HG03175 (cell line): Measurements from ENCODE around the gene TANK.
A peak's percentile ranks its signal among the peaks of the same experiment; 100 is the strongest.
"Not testable (repeated sequence)": the region's sequence is repeated elsewhere in the genome, so short reads cannot be mapped to it uniquely, and the experiment has no call there.

Experiments
- ATAC-seq: cut with Tn5 transposase; IDR thresholded peaks from one replicate; pipeline ENCODE4 v1.9.1; 2021; ENCODE audit warnings: mild to moderate bottlenecking, moderate library complexity; ENCODE audit not compliant: unreplicated experiment

The TANK gene

GRCh38 chr2:161165811-161166210, 5.6 kb downstream of the TANK start:
- ATAC-seq, result peak; percentile 29

GRCh38 chr2:161166538-161167409, 6.5 kb downstream of the TANK start:
- ATAC-seq, result peak; percentile 79

GRCh38 chr2:161169335-161169734, 9.1 kb downstream of the TANK start:
- no peak for ATAC-seq

DNA sequence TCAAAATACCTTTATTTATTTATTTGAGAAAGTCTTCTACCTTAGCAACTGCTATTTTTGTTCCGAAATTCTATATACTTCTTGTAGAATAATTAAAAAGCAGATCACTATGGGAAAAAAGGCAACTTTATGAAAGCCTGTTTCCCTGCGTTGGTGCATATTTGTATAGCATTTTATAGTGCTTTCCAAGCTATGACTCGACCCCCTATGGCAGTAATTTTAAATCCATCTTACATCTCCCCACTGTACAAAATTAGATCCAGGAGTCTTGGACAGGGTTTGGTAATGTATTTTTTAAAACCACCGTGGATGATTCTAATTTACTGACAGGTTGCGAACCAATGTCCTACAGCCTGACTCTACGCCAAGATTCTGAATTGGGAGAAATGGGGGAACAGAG, 10.1 kb downstream of the TANK start:
- ATAC-seq, result no peak

- ATAC-seq, result peak; percentile 28
Measured at GRCh38 chr2:161170958-161171932, 11.0 kb downstream of the TANK start.

GRCh38 chr2:161172901-161173540, 12.8 kb downstream of the TANK start:
- peak; percentile 40 for ATAC-seq

DNA sequence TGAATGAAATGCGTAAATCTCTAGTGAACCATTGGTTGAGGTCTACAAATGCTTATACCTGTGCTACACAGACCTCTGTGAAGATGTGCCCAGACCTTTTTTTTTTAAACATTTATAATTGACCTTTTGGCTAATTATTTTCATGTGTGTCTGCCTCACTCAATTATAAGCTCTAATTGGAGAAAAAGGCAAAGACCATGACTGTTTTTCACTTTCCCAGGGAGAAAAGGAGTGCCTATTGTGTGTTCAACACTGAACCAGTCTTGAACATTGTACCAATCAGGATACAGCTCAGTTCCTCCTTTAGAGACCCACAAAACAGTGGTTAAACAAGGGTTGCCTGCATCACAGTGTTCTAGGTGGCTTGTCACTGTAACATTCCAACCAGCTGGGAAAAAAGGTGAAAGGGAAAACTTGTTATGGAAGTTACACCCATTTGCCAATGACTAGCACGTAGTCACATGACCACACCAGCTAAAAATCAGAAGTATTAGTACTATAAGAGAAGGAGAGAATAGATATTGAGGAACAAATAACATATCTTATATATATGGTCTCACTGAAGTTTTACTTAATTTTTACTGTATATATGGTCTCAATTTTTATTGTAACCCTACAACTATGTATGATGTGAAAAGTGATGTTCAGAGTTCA, 13.4 kb downstream of the TANK start:
- ATAC-seq, result no peak

DNA sequence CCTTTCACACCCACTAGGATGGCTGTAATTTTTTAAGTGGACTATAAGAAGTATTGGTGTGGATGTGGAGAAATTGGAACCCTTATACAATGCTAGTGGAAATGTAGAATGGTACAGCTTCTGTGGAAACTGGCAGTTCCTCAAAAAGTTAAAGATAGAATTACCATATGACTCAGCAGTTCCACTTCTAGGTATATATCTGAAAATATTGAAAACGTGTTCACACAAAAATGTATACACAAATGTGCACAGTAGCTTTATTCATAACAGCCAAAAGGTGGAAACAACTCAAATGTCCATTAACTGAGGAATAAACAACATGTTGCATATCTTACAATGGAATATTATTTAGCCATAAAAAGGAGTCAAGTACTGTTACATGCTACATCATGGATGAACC, 17.7 kb downstream of the TANK start:
- peak; percentile 65 for ATAC-seq

DNA sequence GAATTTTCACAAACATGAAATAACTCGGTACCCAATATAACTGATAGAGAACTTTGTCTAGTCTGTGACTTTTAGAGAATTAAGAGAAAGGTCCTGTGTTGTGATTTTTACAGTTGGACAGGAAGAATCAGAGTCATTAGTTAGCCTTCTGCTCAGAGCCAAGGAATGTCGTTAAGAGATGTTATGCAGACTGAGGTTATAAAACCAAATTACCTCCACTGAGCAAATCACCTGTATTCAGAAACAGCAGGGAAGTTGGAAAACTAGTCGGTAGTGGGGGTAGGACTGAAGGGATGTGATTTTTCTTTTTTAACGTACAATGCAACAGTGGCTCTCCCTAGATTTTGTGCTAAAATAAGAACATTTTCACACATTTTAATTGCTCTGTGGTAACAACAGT, 18.5 kb downstream of the TANK start:
- ATAC-seq, result no peak

GRCh38 chr2:161190050-161190449, 29.8 kb downstream of the TANK start:
- no peak for ATAC-seq

DNA sequence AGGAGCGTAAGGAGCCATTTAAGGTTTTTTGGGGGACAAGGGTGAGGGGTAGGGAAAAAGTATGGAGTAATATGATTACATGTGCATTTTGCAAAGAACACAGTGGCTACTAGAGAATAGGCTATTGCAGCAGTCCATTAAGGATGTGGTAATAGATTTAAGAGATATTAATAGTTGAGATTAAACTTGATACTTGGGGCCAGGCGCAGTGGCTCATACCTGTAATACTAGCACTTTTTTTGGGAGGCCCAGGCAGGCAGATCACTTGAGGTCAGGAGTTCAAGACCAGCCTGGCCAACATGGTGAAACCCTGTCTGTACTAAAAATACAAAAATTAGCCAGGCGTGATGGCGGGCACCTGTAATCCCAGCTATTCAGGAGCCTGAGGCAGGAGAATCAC, 35.4 kb downstream of the TANK start:
- ATAC-seq, result not testable (repeated sequence)

- peak; percentile 81 for ATAC-seq
Measured at GRCh38 chr2:161199912-161200701, 39.9 kb downstream of the TANK start.

DNA sequence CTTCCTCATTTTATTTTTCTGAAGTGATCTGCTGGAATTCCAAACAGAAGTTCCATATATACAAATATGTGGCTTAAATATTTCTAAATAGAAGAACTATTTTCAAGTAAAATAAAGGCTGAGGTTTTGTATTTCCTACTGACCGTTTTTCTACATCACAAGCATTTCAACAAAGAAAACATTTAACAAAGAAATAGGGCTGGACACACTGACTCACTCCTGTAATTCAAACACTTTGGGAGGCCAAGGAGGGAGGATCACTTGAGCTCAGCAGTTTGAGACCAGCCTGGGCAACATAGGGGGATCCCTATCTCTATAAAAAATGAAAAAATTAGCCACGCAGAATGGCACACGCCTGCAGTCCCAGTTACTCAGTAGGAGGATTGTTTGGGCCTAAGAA, 44.6 kb downstream of the TANK start:
- ATAC-seq, result no peak

DNA sequence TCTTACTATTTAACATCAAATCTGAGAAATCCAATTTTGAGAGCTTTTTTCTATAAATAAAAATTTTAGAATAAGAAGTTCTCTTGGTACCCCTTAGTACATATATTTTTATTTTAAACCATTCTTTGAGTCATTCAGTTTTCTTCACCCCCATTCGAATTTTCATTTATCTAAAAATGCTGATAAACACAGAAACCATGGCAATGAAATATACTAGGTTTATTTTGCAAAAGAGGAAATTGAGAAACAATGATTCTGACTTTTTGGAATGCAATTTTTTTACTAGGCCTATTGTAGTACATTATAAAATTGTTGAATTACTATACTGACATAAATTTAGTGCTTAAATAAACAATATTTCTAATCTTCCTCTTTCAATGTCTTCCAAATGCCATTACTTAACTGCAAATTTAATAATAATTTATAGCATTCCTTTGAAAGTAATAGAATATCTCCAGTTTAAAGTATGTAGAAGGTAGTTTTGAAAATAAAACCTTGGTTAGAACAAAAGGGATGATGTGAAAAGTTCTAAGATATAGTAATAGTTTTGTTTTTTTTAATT, 46.3 kb downstream of the TANK start:
- no peak for ATAC-seq

- no peak for ATAC-seq
Measured at GRCh38 chr2:161207941-161208340, 47.7 kb downstream of the TANK start.

DNA sequence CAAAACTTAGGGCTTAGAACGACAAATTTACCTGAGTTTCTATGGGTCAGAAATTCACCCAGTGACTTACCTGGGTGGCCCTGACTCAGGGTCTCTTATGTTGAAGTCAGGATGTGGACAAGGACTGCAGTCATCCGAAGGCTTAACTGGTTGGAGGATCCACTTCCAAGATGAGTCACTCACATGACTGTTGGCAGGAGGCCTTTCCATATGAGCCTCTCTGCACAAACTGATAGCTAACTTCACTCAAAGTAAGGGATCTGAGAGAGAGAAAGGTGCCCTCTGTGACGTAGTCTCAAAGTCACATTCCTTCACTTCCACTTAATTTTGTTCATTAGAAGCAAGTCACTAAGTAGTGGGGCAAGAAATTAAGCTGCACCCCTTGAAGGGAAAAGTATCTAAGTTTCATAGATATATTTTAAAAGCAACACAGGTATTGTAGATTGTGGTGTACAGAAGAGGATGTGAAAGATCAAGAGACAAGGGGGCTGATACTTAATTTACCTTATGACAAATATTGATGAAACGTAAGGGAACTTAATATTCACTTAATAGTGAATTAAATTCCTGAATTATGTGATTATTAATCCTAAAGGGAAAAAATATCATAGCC, 48.4 kb downstream of the TANK start:
- ATAC-seq, result no peak

- no peak for ATAC-seq
Measured at GRCh38 chr2:161209902-161210301, 49.7 kb downstream of the TANK start.

DNA sequence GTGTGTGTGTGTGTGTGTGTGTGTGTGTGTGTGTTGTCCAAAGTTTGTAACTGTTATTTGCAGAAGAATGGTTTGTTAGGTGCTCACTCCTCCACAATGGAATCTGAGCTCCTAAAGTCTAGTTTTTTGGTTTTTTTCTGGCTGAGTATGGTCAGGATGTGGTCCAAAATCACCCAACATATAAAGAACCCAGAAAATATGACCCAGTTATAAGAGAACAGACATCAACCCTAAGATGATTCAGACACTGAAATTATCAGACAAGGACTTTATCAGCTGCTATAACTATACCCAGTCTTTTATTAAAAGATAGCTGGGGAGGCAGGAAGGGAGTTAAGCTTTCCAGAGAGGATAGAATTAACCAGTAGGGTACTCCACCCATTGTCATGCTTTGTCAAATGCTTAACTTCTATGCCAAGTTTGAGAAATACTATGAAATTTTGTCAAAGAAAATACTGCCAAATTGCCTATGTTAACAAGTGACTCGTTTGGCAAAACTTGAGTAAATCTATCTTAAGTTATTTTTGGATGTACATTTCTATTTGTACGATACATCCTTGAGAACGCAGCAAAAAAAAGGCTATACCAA, 57.5 kb downstream of the TANK start:
- ATAC-seq, result no peak

DNA sequence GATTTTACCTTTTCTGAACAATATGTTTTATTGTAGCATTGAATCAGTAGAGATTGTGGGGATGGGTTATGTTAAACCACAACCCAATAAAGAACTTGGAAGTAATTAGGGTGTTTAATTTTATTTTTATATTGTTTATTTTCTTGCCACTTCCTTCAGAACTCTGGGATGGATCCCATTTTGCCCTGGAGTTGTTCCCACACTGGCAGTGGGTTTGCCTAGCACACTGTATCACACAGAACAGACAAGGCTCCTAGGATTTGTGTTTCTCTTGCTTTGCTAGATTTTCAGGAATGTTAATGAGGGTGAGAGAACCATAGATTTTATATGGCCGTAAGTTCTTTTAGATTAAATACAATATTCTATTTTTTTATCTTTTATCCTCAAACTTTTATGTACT, 59.0 kb downstream of the TANK start:
- no peak for ATAC-seq
